Astrocyte of the cerebellum (primary cell): Measurements from ENCODE around the gene SPATS1.
A peak's percentile ranks its signal among the peaks of the same experiment; 100 is the strongest.
"Not testable (repeated sequence)": the region's sequence is repeated elsewhere in the genome, so short reads cannot be mapped to it uniquely, and the experiment has no call there.

Experiments
- DNase-seq: peaks from one replicate; pipeline ENCODE4 v3.0.0-alpha.2; 2011; ENCODE audit warnings: low read depth
- H3K4me3 ChIP-seq: 2 replicates; pipeline ENCODE4 v1.5.1; 2011; ENCODE audit warnings: mild to moderate bottlenecking, low read depth, low read length, moderate library complexity
- CTCF ChIP-seq: IDR thresholded peaks from 2 replicates; pipeline ENCODE4 v1.5.1; 2012; ENCODE audit warnings: low read length, low read depth, moderate library complexity, mild to moderate bottlenecking; ENCODE audit errors: missing control alignments
- in situ Hi-C: cut with HindIII; loops from 2 replicates; pipeline ENCODE4 v1.10.0; 2017; ENCODE audit warnings: low sequenced_read_pairs

The SPATS1 gene

GRCh38 chr6:44310241-44310640, 32.2 kb upstream of the SPATS1 start:
- in situ Hi-C loops = no loop called here
- TF ChIP-seq CTCF = no peak
- no peak overlapping the region for H3K4me3 ChIP-seq
- no peak for DNase-seq

- in situ Hi-C loops = no loop called here
- no peak for DNase-seq
- TF ChIP-seq CTCF = no peak
- H3K4me3 ChIP-seq = no peak overlapping the region
These were observed 31.1 kb upstream of the SPATS1 start for GRCh38 chr6:44311304-44311703.

DNA sequence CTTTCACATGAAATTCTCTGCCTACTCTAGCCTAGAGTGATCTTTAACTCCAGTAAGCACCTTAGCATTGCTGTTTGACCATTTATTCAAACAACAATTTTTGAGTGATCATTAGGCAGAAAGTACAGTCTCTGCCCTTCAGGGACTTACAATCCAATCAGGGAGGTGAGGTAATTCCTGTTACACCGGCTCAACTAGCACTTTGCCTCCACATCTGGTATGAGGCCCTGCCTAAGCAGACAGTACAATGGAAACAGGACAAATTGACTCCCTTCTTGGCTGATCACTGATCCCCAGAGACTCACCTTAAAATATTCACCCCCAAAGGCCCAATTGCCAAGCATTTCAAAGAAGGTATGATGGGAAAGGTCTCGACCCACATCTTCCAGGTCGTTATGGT, 30.7 kb upstream of the SPATS1 start:
- no peak overlapping the region for H3K4me3 ChIP-seq
- no peak for TF ChIP-seq CTCF
- in situ Hi-C loops = no loop called here
- no peak for DNase-seq

DNA sequence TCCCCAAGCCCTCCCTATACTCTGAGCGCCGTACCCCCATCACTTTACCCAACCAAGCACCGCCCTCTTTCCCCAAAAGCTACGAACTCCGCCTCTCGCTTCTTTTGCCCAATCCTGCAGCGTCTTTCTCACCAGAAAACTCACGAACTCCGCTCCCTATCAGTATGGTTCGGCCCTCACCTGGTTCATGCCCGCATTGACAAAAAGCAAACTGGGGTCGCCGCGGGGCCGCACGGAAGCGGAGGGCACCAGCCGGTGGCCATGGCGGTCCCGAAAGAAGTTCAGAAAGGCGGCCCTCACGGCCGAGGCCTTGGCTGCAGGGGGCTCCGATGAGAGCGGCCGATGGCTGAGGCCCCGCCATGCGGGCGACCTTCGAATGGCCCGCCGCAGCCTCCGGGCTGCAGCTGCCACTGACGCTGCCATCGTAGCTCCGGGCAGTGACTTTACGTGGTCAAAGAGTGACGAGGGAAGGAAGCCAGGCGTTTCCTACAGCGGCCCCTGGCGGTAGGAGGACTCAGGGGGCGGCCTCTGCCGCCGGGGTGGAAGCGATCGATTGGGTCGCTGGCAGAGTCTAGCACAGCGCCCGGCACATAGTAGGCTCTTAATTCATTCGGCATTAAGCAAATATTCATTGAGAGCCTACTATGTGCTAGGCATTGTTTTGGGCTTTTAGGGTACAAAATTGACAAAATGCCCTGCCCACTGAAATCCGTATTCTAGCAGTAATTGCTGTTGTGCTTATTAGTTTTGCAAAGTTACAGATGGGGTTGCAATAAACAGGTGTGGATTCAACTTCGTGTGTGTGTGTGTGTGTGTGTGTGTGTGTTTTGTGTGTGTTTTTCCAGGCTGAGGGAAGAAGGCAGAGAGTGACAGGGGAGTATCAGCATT, 29.3 kb upstream of the SPATS1 start, which contains the start of gene AARS2:
Gene AARS2 (minus strand): TSS at position 447 of the 888 bp plus-strand sequence. CDS start 24 bp downstream, at position 423.
- peak within 1 kb of the TSS; percentile 91 for H3K4me3 ChIP-seq
- TF ChIP-seq CTCF = peak; percentile 99
- peak; percentile 57 for DNase-seq
- in situ Hi-C loops = no loop called here

GRCh38 chr6:44314657-44315056, 27.8 kb upstream of the SPATS1 start:
- H3K4me3 ChIP-seq, DNase-seq, in situ Hi-C loops: not testable (repeated sequence)

DNA sequence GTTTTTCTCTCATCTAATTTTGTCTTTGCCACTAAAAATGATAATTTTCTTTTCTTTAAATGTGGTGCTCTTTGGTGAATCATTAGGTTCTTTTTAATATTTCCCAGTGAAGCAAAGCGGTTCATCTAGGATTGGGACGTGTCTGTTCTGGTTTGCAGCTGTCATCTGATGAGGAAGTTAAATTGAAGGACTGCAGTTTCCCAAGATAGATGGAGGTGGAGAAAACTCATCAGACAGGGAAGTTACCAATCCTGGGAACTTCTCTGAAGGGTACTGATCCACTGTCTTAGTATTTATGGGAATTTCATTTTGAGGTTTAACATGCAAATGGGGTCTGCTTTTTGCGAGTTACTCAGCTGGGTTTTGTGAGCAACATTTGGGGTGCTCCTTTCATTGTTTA, 26.9 kb upstream of the SPATS1 start:
- in situ Hi-C loops = no loop called here
- no peak for DNase-seq
- no peak overlapping the region for H3K4me3 ChIP-seq
- no peak for TF ChIP-seq CTCF

DNA sequence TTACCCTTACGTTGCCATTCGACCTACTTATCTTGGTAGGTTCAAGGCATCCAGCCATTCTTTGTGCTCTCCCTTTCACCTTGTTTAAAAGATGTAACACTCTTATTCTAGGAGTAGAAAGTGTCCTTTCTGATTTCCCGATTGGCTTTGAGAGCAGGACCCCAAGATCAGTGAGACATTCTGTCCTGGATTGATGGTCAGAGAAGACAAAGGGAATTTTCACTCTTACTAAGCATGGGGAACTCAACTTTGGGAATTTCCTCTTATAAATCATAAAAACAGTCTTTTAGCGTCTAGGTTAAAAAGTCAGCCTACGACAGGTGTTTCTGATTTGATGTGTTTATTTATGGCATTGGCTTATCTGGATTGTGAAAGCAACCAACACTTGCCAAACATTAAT, 26.5 kb upstream of the SPATS1 start:
- DNase-seq = no peak
- no peak for TF ChIP-seq CTCF
- H3K4me3 ChIP-seq = no peak overlapping the region
- in situ Hi-C loops = no loop called here
